Activated CD4-positive, alpha-beta T cell treated with anti-CD3 and anti-CD28 coated beads for 48 hours (primary cell): ENCODE data around the gene GNAO1.
"Not testable (repeated sequence)": the region's sequence is repeated elsewhere in the genome, so short reads cannot be mapped to it uniquely, and the experiment has no call there.

Experiments used
- DNase-seq: peaks from one replicate; pipeline ENCODE4 v3.0.0-alpha.2; 2020

Gene GNAO1

GRCh38 chr16:56369202-56369601 lies 177.9 kb downstream of the GNAO1 start:
- DNase-seq = no peak

GRCh38 chr16:56370185-56370874 lies 179.0 kb downstream of the GNAO1 start:
- no peak for DNase-seq

- DNase-seq = no peak
These were observed 179.8 kb downstream of the GNAO1 start for GRCh38 chr16:56370875-56371659.

GRCh38 chr16:56371660-56371937 lies 180.3 kb downstream of the GNAO1 start:
- no peak for DNase-seq

GRCh38 chr16:56372013-56372634 lies 180.8 kb downstream of the GNAO1 start:
- DNase-seq = peak; percentile 20

- no peak for DNase-seq
These were observed 181.7 kb downstream of the GNAO1 start for GRCh38 chr16:56373003-56373402.

GRCh38 chr16:56375792-56376191 lies 184.5 kb downstream of the GNAO1 start:
- DNase-seq = not testable (repeated sequence)

GRCh38 chr16:56379044-56379443 lies 187.8 kb downstream of the GNAO1 start:
- DNase-seq = not testable (repeated sequence)

GRCh38 chr16:56380778-56381485 lies 189.6 kb downstream of the GNAO1 start:
- DNase-seq = not testable (repeated sequence)

- DNase-seq = no peak
These were observed 191.2 kb downstream of the GNAO1 start for GRCh38 chr16:56382459-56382858.

GRCh38 chr16:56382901-56383355 lies 191.6 kb downstream of the GNAO1 start:
- no peak for DNase-seq

- no peak for DNase-seq
These were observed 192.9 kb downstream of the GNAO1 start for GRCh38 chr16:56384074-56384721.

GRCh38 chr16:56387396-56387795 lies 196.1 kb downstream of the GNAO1 start:
- DNase-seq = no peak

GRCh38 chr16:56388209-56388608 lies 196.9 kb downstream of the GNAO1 start:
- DNase-seq = no peak

- no peak for DNase-seq
These were observed 198.3 kb downstream of the GNAO1 start for GRCh38 chr16:56389554-56389953.

- DNase-seq = not testable (repeated sequence)
These were observed 205.4 kb downstream of the GNAO1 start for GRCh38 chr16:56396724-56397123.

GRCh38 chr16:56399047-56399446 lies 207.8 kb downstream of the GNAO1 start:
- no peak for DNase-seq

- no peak for DNase-seq
These were observed 208.2 kb downstream of the GNAO1 start for GRCh38 chr16:56399486-56399885.

- no peak for DNase-seq
These were observed 209.2 kb downstream of the GNAO1 start for GRCh38 chr16:56400458-56400857.

GRCh38 chr16:56401482-56401881 lies 210.2 kb downstream of the GNAO1 start:
- DNase-seq = peak; percentile 20

- DNase-seq = no peak
These were observed 214.8 kb downstream of the GNAO1 start for GRCh38 chr16:56405977-56406672.
